C1 segment of cervical spinal cord (tissue), 14 donors: Measurements from ENCODE around the gene UGT1A7.

Source experiments
- DNase-seq, 14 donors: peaks; one replicate each; lab custom pipeline; 2025; lab: John Stamatoyannopoulos, UW

UGT1A7 gene

DNA sequence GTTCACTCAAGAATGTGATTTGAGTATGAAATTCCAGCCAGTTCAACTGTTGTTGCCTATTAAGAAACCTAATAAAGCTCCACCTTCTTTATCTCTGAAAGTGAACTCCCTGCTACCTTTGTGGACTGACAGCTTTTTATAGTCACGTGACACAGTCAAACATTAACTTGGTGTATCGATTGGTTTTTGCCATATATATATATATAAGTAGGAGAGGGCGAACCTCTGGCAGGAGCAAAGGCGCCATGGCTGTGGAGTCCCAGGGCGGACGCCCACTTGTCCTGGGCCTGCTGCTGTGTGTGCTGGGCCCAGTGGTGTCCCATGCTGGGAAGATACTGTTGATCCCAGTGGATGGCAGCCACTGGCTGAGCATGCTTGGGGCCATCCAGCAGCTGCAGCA lies 78.3 kb downstream of the UGT1A7 start, which contains the start of gene UGT1A1:
TSS of gene UGT1A1 (plus strand) at position 228 of the 400 bp plus-strand sequence. CDS start at position 246, 18 bp downstream.
- no peak for DNase-seq

DNA sequence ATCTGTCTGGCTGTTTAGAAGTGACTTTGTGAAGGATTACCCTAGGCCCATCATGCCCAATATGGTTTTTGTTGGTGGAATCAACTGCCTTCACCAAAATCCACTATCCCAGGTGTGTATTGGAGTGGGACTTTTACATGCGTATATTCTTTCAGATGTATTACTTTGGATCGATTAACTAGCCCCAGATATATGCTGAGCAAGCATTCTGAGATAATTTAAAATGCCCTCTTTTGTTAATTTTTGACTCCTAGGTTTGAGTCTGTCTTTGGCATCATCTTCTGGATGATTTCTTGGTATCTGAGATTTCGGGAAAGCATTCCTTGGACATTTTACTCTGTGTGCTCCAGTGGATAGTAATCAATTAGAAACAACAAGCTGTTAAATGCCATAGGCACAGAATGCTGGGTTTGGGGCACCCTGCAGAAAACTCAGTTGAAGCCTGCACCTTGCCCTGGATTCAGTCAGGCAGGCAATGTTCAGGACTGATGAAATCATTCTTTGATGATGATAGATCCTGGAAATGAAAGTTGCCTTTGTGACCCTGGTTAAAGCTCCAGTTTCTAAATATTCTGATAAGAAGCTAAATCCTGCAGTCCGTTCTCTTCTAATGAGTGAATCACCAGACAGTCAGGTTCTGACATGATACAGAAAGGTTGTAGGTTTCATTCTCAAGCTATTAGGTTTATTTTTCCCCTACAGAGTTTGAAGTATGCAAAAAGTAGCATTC lies 79.5 kb downstream of the UGT1A7 start:
- DNase-seq: no peak

DNA sequence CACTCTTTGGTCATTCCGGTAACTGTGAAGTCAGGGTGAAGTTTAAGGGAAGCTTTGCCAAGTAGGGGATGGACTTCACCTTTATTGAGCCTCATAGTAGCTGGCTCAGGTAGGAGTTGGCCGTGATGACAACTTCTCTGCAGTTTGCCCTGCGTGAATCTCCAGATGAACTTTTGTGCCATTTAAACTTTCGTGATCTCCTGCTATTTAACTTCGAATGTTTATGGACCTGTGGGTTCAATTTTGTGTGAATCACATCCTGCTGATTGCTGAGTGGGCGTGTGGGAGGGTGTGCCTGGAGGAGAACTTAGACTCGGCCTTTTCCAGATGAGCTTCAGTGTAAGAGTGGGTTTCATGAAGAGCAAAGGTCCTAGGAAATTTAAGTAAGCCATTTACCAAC lies 82.6 kb downstream of the UGT1A7 start:
- no peak for DNase-seq

DNA sequence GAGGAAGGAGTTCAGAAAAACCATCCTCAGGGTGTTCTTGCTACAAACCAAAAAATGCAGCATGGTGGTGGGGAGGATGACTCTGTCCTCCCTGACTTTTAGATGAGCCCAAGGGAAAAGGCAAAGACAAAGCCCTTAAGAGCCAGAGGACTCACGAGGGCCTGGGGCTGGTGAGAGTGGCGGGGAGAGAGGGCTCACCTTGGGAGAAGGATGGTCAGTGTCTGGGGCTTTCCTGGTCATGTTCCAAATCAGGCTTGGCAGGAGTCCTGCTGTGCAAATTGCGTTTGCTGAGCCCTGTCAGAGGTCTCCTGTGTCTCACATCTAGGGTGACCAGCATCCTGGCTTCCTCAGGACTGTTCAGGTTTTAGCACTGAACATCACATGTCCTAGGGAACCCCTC lies 83.1 kb downstream of the UGT1A7 start:
- no peak for DNase-seq

DNA sequence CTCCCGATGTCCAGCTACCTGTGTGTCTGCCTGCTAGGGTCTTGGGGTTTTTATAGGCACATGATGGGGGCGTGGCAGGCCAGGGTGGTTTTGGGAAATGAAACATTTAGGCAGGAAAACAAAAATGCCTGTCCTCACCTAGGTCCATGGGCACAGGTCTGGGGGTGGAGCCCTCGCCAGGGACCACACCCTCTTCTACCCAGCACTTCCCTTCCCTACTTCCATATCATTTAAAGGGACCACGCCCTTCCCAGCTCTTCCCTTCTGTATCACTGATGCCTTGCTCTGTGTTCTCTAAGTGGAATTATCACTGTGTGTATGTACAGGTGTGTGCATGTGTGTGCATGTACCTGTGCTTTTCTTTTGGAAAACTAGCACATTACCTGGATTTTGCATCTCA lies 84.7 kb downstream of the UGT1A7 start:
- no peak for DNase-seq

DNA sequence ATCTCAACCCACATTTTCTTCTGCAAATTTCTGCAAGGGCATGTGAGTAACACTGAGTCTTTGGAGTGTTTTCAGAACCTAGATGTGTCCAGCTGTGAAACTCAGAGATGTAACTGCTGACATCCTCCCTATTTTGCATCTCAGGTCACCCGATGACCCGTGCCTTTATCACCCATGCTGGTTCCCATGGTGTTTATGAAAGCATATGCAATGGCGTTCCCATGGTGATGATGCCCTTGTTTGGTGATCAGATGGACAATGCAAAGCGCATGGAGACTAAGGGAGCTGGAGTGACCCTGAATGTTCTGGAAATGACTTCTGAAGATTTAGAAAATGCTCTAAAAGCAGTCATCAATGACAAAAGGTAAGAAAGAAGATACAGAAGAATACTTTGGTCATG lies 86.4 kb downstream of the UGT1A7 start:
- no peak for DNase-seq

DNA sequence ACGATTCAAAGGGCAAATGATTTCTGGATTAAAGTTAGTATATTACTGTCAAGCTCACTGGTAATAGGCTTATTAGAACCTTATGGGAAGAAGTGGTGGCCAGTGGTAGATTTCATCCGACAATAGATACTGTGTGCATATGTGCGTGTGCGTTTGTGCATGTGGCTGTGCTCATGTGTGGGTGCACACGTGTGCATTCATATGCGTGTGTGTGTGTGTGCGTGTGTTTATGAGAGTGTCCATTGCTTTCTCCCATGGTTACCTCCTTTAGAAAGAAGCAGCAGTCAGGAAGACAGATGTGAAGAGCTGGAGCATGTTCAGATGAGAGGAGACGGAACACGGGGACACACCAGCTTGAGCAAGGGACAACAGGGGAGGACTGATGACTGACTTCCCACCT lies 87.6 kb downstream of the UGT1A7 start:
- no peak for DNase-seq

DNA sequence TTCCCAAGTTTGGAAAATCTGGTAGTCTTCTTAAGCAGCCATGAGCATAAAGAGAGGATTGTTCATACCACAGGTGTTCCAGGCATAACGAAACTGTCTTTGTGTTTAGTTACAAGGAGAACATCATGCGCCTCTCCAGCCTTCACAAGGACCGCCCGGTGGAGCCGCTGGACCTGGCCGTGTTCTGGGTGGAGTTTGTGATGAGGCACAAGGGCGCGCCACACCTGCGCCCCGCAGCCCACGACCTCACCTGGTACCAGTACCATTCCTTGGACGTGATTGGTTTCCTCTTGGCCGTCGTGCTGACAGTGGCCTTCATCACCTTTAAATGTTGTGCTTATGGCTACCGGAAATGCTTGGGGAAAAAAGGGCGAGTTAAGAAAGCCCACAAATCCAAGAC lies 90.5 kb downstream of the UGT1A7 start:
- DNase-seq: no peak

DNA sequence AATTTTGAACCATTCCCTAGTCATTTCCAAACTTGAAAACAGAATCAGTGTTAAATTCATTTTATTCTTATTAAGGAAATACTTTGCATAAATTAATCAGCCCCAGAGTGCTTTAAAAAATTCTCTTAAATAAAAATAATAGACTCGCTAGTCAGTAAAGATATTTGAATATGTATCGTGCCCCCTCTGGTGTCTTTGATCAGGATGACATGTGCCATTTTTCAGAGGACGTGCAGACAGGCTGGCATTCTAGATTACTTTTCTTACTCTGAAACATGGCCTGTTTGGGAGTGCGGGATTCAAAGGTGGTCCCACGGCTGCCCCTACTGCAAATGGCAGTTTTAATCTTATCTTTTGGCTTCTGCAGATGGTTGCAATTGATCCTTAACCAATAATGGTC lies 90.9 kb downstream of the UGT1A7 start:
- DNase-seq: no peak

DNA sequence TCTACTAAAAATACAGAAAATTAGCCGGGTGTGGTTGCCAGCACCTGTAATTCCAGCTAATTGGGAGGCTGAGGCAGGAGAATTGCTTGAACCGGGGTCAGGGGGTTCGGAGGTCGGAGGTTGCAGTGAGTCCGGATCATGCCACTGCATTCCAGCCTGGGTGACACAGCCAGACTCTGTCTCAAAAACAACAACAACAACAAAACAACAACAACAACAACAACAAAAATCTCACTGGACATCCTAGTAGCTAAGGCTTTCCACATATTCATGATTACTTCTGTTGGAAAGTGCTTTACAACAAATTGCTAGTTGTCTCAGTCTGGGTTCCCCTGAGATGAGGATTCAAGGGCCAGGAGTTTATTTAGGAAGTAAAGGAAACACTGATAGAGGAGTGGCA lies 92.2 kb downstream of the UGT1A7 start:
- DNase-seq: no peak

DNA sequence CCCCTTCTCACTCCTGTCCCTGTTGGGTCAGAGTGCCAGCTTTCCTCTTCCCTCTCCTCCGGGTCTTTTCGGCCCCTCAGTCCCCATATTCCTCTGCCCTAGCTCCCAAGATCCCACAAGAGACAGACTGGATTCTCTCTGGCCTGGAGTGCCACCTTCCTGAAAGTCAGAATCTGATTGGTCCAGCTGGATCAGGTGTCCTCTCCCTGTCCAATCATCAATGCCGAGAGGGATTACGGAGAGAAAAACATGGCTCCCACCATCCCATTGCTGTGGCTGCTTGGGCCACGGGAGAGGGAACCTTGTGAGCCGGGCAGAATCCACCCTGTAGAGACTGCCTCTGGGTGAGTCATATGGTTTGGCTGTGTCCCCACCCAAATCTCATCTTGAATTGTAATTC lies 93.7 kb downstream of the UGT1A7 start:
- no peak for DNase-seq

DNA sequence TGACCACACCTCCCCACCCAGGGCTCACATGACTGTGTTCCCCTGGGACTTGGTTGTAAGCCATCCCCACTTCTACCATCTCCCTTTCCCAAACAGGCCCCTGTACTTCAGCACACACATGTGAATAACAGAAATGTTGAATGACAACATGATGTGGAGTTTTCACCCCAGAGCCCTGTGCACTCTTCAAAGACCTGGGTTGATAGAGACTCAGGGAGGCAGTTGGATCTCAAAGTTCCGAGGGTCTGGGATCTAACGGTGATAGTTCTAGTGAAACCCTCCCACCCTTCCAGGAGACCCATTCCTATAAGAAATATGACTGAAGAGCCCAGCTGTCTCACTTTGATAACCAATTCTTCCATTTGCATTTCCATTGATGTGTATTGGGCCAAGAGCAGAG lies 96.3 kb downstream of the UGT1A7 start, which contains the start of gene MROH2A:
TSS of gene MROH2A (plus strand) at position 301 of the 400 bp plus-strand sequence. CDS start 1,029 bp downstream, outside the sequence.
- no peak for DNase-seq

DNA sequence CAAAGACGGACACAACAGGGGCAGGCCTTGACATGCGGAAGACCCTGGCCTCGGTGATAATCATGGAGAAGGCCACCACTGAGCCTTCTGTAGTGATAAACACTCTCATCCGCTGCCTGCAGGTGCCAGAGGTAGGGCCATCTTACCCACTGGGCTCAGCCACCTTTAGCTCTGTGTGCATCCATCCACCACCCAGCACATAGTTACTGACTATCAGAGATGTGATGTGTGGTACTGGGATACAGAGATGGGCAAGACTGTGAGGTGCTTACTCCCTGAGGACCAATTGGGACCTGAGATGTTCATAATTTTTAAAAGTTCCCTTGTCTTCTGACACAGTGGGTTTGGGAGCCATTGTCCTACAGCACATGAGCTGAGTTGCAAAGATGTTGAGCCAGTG lies 98.0 kb downstream of the UGT1A7 start:
- DNase-seq: no peak

DNA sequence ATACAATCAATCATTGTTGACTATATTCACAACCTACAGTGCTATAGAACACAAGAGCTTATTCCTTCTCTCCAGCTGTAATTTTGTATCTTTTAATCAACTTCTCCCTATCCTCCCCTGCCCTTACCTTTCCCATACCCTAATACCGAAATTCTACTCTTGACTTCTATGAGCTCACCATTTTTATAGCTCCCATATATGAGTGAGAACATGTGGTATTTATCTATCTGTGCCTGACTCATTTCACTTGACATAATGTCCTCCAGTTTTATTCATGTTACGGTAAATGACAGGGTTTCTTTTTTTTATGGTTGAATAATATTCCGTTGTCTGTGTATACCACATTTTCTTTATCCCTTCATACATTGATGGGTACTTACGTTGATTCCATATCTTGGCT lies 99.1 kb downstream of the UGT1A7 start:
- no peak for DNase-seq

DNA sequence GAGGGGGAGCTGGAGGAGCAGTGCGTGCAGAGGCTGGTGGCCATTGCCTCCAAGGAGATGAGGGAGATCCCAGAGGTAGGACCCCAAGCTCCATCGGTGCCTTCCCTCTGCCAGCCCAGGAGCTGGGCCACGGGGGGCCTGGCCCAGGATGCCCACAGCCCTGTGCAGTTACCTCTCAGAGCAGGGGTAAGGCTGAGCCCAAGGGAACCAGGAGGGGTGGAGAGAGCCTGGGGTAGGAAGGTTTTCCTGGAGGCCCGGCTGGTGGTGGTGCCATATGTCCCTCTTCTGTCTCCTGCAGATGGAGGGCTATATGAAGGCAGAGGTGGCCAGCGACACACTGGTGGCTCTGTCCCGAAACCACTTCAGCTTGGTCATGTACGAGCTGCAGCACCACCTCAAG lies 107.9 kb downstream of the UGT1A7 start:
- no peak for DNase-seq

DNA sequence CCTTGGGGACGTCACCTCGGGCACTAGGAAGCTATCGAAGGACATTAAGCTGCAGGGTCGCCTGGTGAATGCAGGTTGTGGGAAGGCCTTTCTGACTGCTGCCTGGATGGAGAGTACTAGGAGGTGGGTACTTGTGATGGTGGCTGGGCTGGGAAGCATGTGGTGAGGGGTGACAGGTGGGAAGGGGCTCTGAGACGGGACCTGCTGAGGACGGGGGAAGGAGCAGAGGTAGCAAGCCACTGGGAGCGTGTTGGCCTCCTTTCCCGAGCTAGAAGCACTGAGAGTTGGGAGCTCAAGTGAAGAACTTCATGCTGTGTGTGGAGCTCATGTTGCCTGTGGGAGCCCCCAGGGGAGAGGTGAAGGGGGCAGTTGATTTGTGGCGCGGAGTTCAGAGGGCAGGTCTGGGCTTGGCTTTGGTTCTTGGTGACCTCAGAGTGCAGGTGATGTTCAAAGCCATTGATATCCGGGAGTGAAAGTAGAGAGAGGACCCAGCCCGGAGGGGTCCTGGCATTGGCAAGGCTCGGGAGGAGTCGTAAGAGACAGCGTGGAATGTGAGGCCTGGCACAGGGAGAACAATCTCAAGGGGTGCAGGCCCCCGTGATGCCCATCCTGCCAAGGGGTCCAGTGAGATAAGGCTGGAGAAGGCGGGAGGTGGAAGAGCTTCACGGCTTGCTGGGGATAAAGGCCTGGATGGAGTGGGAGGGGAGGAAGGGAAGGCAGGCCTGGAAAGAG lies 109.6 kb downstream of the UGT1A7 start:
- DNase-seq: no peak

DNA sequence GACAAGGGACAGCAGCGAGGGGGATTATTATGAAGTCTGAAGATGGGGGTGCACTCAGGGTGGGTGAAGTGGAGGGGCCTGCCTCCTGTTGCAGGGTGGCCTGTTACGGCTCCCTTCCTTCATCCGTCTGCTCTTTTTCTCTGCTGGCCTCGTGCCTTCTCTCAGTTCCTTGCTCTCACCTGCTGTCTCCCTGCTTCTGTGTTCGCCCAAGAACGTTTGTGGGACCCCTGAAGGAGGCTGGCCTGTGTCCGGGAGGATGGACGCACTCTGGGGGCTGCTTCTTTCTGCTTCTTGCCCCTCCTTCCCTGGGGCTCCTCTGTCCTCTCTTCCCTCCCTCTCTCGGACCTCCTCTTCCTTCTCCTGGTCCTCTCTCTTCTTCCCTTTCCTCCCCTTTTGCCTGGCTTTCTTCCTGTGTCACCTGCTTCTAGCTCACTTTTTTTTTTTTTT lies 110.2 kb downstream of the UGT1A7 start:
- no peak for DNase-seq

DNA sequence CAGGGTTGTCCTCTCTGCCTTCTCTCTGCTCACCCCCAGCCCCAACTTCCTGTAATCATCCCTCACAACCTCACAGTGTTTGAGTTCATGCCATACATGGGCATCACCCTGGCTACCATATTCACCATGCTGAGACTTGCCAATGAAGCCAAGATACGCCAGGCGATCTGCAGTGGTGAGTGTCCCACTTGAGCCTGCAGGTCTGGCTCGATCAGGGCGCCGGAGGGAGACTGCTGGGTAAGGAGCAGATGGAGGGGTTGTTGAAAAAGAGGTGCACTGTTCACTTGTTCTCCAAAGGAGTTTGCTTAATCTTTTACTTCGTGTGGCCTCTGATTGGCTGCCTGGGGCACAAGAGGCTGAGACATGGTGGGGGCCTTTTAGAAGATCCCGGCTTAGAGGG lies 111.0 kb downstream of the UGT1A7 start:
- DNase-seq: no peak

DNA sequence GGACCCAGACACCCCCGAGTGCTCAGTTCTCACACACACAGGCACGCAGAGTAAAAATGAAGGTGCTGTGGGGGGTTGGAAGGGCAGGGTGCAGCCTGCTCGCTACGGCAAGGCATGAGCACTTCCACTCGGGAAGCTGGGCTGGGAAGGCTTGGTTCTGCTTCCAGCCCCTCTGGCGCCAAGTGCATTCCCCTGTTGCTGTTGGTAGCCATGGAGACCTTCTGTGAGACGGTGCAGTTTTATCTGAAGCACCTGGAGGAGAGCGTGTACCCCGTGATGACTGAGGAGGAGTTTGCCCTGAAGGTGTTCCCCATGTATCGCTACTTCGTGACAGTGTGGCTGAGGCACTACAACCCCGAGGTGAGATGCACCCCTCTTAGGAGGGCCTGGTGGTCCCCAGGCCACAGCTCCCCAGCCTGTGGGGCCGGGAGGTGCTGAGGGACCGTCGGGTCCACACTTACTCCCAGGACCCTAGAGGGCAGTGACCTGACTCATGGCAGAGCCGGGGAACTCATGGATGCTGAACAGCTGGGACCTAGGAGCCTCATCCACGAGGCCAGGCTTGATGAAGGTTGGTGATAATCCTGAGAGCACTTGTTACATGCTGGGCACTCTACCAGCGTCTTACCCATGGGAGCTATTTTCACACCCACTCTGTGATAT lies 111.9 kb downstream of the UGT1A7 start:
- DNase-seq: no peak

DNA sequence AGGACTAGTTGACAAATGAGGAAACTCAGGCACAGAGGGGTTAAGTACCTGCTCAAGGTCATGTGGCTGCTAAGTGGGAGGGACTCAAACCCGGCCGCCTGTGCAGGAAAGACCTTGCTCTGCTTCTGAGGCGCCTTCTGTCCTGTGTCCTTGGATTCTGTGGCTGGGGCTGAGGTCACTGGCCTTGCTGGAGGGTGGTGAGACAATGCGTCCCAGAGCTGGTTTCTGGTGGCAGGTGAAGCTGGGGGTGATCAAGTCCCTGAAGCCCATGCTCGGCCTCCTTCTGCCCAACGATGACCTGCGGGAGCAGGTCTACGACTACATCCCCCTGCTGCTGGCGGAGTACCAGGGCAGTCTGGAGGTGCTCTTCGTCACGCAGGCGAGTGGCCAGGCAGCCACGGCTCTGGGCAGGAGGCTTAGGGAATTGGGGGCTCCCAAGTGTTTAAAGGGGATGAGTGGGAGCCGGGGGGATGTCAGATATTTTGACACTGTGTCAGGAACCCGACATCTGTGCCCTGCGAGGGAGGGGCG lies 112.5 kb downstream of the UGT1A7 start:
- no peak for DNase-seq

DNA sequence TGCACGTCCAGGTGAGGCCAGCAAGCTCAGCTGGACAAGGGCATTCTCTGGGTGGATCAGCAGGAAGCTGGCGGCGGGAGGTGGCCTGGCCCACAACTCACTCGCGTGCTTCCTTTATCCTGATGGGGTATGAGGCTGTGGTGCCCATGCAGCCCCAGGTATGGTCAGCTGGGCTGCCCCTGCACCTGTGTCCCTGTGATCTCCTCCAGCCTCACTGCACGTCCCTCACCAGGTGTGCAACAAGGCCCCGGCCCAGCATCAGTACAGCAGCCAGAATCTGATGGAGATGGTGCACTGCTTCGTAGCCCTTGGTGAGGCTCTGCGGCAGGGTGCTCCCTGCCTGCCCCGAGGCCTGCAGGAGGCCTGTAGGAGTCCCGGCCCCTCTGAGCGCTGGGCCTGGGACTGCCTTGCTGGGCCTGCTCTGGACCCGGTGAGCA lies 114.1 kb downstream of the UGT1A7 start:
- no peak for DNase-seq

DNA sequence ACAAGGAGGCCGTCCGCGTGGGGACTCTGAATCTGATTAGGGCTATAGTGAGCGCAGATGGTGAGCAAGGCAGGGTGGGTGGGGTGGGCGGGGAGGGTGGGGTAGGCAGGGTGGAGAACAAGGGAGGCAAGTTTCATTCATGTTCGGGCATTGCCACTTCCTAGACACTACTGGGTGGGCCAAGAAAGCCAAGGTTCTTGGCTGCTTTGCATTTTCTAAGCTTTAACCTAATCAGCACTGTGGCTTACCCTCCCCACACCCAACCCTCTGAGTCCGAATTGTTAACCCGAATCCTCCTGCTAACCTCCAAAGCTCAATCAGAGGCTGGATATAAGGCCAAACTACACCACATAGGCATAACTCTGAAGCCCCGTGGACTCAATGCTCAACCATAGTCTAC lies 114.6 kb downstream of the UGT1A7 start:
- DNase-seq: no peak
